H9 (cell line): ENCODE results near the gene ABR. TPM values are rescaled to one million over a fixed set of nuclear protein-coding genes. Genes with fewer than 3 reads are reported as not detected.

Experiments used
- DNase-seq: peaks from one replicate; pipeline ENCODE4 v3.0.0-alpha.2; 2017
- H2AFZ ChIP-seq: one replicate; pipeline ENCODE4 v1.6.1; 2013; ENCODE audit warnings: mild to moderate bottlenecking, low read length, control low read depth, moderate library complexity
- H2AK5ac ChIP-seq: 2 replicates; pipeline ENCODE4 v1.6.1; 2013; ENCODE audit warnings: low read length, control low read depth, mixed read lengths; ENCODE audit not compliant: insufficient read length
- H2BK120ac ChIP-seq: one replicate; pipeline ENCODE4 v1.6.1; 2013; ENCODE audit warnings: low read depth, mild to moderate bottlenecking, low read length, control low read depth, inconsistent platforms; ENCODE audit not compliant: poor library complexity, severe bottlenecking
- H2BK12ac ChIP-seq: 2 replicates; pipeline ENCODE4 v1.6.1; 2013; ENCODE audit warnings: low read length, control low read depth, mixed read lengths, low read depth; ENCODE audit not compliant: insufficient read length
- H2BK15ac ChIP-seq: 2 replicates; pipeline ENCODE4 v1.6.1; 2013; ENCODE audit warnings: low read depth, low read length, control low read depth
- H2BK20ac ChIP-seq: one replicate; pipeline ENCODE4 v1.6.1; 2013; ENCODE audit warnings: low read depth, mild to moderate bottlenecking, low read length, control low read depth, inconsistent platforms; ENCODE audit not compliant: poor library complexity, severe bottlenecking
- H2BK5ac ChIP-seq: 2 replicates; pipeline ENCODE4 v1.6.1; 2013; ENCODE audit warnings: low read length, control low read depth, mixed read lengths; ENCODE audit not compliant: insufficient read length
- H3K14ac ChIP-seq: 2 replicates; pipeline ENCODE4 v1.6.1; 2013; ENCODE audit warnings: low read length, control low read depth; ENCODE audit not compliant: insufficient read depth
- H3K18ac ChIP-seq: 2 replicates; pipeline ENCODE4 v1.6.1; 2013; ENCODE audit warnings: low read depth, mild to moderate bottlenecking, mixed read lengths, low read length, control low read depth; ENCODE audit not compliant: insufficient read length
- H3K23ac ChIP-seq: 2 replicates; pipeline ENCODE4 v1.6.1; 2013; ENCODE audit warnings: low read length, control low read depth, mixed read lengths, low read depth; ENCODE audit not compliant: insufficient read length
- H3K23me2 ChIP-seq: 2 replicates; pipeline ENCODE4 v1.6.1; 2013; ENCODE audit warnings: low read depth, mild to moderate bottlenecking, mixed read lengths, low read length, control low read depth; ENCODE audit not compliant: insufficient read length, poor library complexity, severe bottlenecking
- H3K27ac ChIP-seq: 2 replicates; pipeline ENCODE4 v1.5.1; 2013; ENCODE audit warnings: low read length, control low read depth, mixed read lengths, low read depth; ENCODE audit not compliant: insufficient read length
- H3K27me3 ChIP-seq: 2 replicates; pipeline ENCODE4 v1.6.1; 2013; ENCODE audit warnings: low read length, control low read depth, inconsistent platforms; ENCODE audit not compliant: insufficient read depth
- H3K4ac ChIP-seq: 2 replicates; pipeline ENCODE4 v1.6.1; 2013; ENCODE audit warnings: low read depth, mild to moderate bottlenecking, control low read depth, inconsistent platforms, low read length, moderate library complexity
- H3K4me1 ChIP-seq: 2 replicates; pipeline ENCODE4 v1.6.1; 2013; ENCODE audit warnings: low read length, control low read depth, inconsistent platforms; ENCODE audit not compliant: insufficient read depth
- H3K4me2 ChIP-seq: 2 replicates; pipeline ENCODE4 v1.6.1; 2013; ENCODE audit warnings: low read length, control low read depth, mixed read lengths; ENCODE audit not compliant: insufficient read length, insufficient read depth
- H3K56ac ChIP-seq: 2 replicates; pipeline ENCODE4 v1.6.1; 2013; ENCODE audit warnings: low read depth, mild to moderate bottlenecking, mixed read lengths, low read length, control low read depth; ENCODE audit not compliant: insufficient read length
- H3K79me1 ChIP-seq: 2 replicates; pipeline ENCODE4 v1.6.1; 2013; ENCODE audit warnings: low read depth, mild to moderate bottlenecking, moderate library complexity, low read length, control low read depth, inconsistent platforms; ENCODE audit not compliant: insufficient read depth, poor library complexity, severe bottlenecking
- H3K79me2 ChIP-seq: 2 replicates; pipeline ENCODE4 v1.6.1; 2013; ENCODE audit warnings: low read length, control low read depth, inconsistent platforms; ENCODE audit not compliant: insufficient read depth
- H3K9ac ChIP-seq: 2 replicates; pipeline ENCODE4 v1.6.1; 2013; ENCODE audit warnings: low read length, control low read depth, mixed read lengths; ENCODE audit not compliant: insufficient read length; ENCODE audit errors: extremely low read depth
- H3K9me3 ChIP-seq: one replicate; pipeline ENCODE4 v1.6.1; 2013; ENCODE audit warnings: low read depth, low read length, inconsistent platforms; ENCODE audit not compliant: control insufficient read depth
- H3T11ph ChIP-seq: one replicate; pipeline ENCODE4 v1.6.1; 2013; ENCODE audit warnings: mild to moderate bottlenecking, low read length, control low read depth, inconsistent platforms
- H4K20me1 ChIP-seq: one replicate; pipeline ENCODE4 v1.6.1; 2013; ENCODE audit not compliant: control insufficient read depth, insufficient read length, insufficient read depth
- H4K5ac ChIP-seq: 2 replicates; pipeline ENCODE4 v1.6.1; 2013; ENCODE audit warnings: low read depth, mild to moderate bottlenecking, mixed read lengths, low read length, control low read depth; ENCODE audit not compliant: insufficient read length
- H4K8ac ChIP-seq: replicated peaks from 2 replicates; pipeline ENCODE4 v1.6.1; 2013; ENCODE audit warnings: low read length, control low read depth, mixed read lengths, low read depth; ENCODE audit not compliant: insufficient read length
- H4K91ac ChIP-seq: 2 replicates; pipeline ENCODE4 v1.6.1; 2013; ENCODE audit warnings: low read depth, mild to moderate bottlenecking, moderate library complexity, mixed read lengths, low read length, control low read depth; ENCODE audit not compliant: insufficient read length
- H3K27ac Mint-ChIP-seq, 3 experiments: 2 replicates in 2 of 3; 3 replicates in 1 of 3; pipeline ENCODE4 v1.8.0; 2020 to 2021; ENCODE audit warnings: mixed read lengths in 3 of 3, mild to moderate bottlenecking in 1 of 3, moderate library complexity in 1 of 3
- H3K27me3 Mint-ChIP-seq: 2 replicates; pipeline ENCODE4 v1.8.0; 2021; ENCODE audit warnings: low read depth, mild to moderate bottlenecking, moderate library complexity, mixed read lengths
- H3K36me3 Mint-ChIP-seq, 3 experiments: 2 replicates in 2 of 3; 3 replicates in 1 of 3; pipeline ENCODE4 v1.8.0; 2020 to 2021; ENCODE audit warnings: low read depth in 3 of 3, mixed read lengths in 3 of 3; ENCODE audit not compliant: insufficient read depth in 1 of 3
- H3K4me1 Mint-ChIP-seq, 2 experiments: 2 replicates each; pipeline ENCODE4 v1.8.0; 2020; ENCODE audit warnings: mixed read lengths in 2 of 2
- H3K4me3 Mint-ChIP-seq, 2 experiments: 2 replicates in 1 of 2; 3 replicates in 1 of 2; pipeline ENCODE4 v1.8.0; 2020 to 2021; ENCODE audit warnings: mild to moderate bottlenecking in 2 of 2, mixed read lengths in 2 of 2, moderate library complexity in 1 of 2
- H3K9me3 Mint-ChIP-seq, 2 experiments: 2 replicates in 1 of 2; 3 replicates in 1 of 2; pipeline ENCODE4 v1.8.0; 2020; ENCODE audit warnings: mild to moderate bottlenecking in 2 of 2, mixed read lengths in 2 of 2, moderate library complexity in 1 of 2
- WGBS: extraction: QIAGEN DNeasy Blood & Tissue Kit; methylation state at CpG from one replicate; pipeline ENCODE4 v1.1.7; 2013; ENCODE audit warnings: missing lambda C conversion rate, low lambda C conversion rate, mixed read lengths; ENCODE audit not compliant: insufficient read length; ENCODE audit errors: extremely low coverage; 5-methylcytosine and 5-hydroxymethylcytosine counted together
- total RNA-seq: library from RNA; stranded (reverse); gene quantifications from 2 replicates; pipeline ENCODE4 v1.2.1, GENCODE V29; 2021
- TF ChIP-seq, protein P1 (sequence below): fragments of 200-600 bp; sonication (generic); conservative IDR thresholded peaks from 3 replicates; pipeline ENCODE4 v1.8.0; 2021; ENCODE audit warnings: antibody characterized with exemption, mild to moderate bottlenecking

The ABR gene
- total RNA-seq, 1 experiment from 2014 or later = 34.7 TPM

DNA sequence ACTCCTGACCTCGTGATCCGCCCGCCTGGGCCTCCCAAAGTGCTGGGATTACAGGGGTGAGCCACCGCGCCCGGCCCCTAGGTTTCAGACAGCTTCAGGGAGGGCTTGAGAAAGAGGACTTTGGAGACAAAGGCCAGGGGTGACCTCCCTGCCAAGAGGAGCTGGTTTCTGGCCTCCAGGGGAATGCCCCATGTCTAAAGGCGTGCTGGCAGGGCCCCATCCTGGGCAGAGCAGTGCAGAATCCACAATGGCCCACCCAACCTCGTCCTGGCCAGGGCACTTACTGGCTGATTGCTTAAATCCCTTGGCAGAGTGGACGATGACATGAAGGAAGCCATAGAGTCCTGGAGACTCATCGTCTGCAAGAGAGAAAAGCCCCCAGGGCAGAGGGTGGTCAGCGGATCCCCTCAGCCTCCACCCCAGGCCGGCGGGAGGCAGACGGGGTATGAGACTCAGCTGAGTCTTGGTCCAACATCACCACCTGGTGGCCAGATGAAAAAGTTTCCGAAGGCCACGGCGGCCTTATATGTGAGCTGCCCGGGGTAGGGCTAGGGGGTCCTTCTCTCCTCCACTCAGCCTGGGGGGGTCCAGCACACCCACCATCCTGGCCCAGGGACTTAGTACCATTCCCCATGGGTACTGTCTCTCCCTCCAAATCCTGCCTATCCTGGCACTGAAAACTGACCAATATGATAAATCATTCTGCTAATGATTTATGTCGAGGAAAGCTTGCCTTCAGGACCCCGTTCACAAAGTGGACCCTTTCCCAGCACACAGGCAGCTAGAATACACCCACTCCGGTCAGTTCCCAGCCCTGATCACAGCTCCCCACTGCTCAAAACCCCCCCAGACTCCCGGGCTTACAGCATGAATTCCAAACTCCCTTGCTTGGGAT, 123.8 kb downstream of the ABR start:
- Histone ChIP-seq H3K23me2 (no peaks in the 10 kb centered on the region), H2AK5ac (no peak overlapping the region), H3K79me1 (no peaks in the 10 kb centered on the region), H3K9ac (no peak overlapping the region), H3K4me1 (no peaks in the 10 kb centered on the region), H2BK20ac (no peak overlapping the region), H2BK15ac (no peak overlapping the region), H4K91ac (no peak overlapping the region), H3K79me2 (no peaks in the 10 kb centered on the region), H2AFZ (no peak overlapping the region), H3K9me3 (no peaks in the 10 kb centered on the region), H4K5ac (no peak overlapping the region), H3K14ac (no peak overlapping the region), H3K27me3 (no peaks in the 10 kb centered on the region), H3K56ac (no peak overlapping the region), H2BK12ac (no peak overlapping the region), H3K4me2 (no peak overlapping the region), H2BK5ac (no peak overlapping the region), H3K4ac (no peak overlapping the region), H4K8ac (no peak overlapping the region), H3K18ac (no peak overlapping the region), H3K27ac (no peak overlapping the region), H3T11ph (no peak overlapping the region), H2BK120ac (no peak overlapping the region), H3K23ac (no peak overlapping the region), H4K20me1 (no peaks in the 10 kb centered on the region)
- peaks cover 23 to 45% (median 26%) of the 10 kb centered on the region in 3 experiments for H3K36me3 Mint-ChIP-seq
- peak overlapping the region in 1 of 3 experiments; percentile 49; a peak in 2 of 7 replicates for H3K27ac Mint-ChIP-seq
- H3K27me3 Mint-ChIP-seq = no peaks in the 10 kb centered on the region
- peaks cover 0 to 7% of the 10 kb centered on the region in 2 experiments; a peak in 1 of 5 replicates for H3K9me3 Mint-ChIP-seq
- DNase-seq = peak; percentile 84
- H3K4me3 Mint-ChIP-seq = no peak overlapping the region
- TF ChIP-seq, protein P1, sequence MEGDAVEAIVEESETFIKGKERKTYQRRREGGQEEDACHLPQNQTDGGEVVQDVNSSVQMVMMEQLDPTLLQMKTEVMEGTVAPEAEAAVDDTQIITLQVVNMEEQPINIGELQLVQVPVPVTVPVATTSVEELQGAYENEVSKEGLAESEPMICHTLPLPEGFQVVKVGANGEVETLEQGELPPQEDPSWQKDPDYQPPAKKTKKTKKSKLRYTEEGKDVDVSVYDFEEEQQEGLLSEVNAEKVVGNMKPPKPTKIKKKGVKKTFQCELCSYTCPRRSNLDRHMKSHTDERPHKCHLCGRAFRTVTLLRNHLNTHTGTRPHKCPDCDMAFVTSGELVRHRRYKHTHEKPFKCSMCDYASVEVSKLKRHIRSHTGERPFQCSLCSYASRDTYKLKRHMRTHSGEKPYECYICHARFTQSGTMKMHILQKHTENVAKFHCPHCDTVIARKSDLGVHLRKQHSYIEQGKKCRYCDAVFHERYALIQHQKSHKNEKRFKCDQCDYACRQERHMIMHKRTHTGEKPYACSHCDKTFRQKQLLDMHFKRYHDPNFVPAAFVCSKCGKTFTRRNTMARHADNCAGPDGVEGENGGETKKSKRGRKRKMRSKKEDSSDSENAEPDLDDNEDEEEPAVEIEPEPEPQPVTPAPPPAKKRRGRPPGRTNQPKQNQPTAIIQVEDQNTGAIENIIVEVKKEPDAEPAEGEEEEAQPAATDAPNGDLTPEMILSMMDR = peak; percentile 82
- no peaks in the 10 kb centered on the region for H3K4me1 Mint-ChIP-seq
- no CpG with 5 or more reads among the region's 22 CpGs for WGBS
